Activated naive CD4-positive, alpha-beta T cell treated with anti-CD3 and anti-CD28 coated beads, Interleukin-2, amount 50 U/mL, for 72 hours (primary cell): ENCODE results near the gene NTNG1. TPM values are rescaled to one million over a fixed set of nuclear protein-coding genes. Genes with fewer than 3 reads are reported as not detected.

Experiments used
- ATAC-seq, 2 donors: fragments of 150-1000 bp; cut with Tn5 transposase; 2 replicates each; pipeline ENCODE4 v1.10.0; 2021; ENCODE audit warnings: mild to moderate bottlenecking in 2 of 2, moderate library complexity in 2 of 2
- DNase-seq, 2 donors: peaks; one replicate each; pipeline ENCODE4 v3.0.0; 2021 to 2022; ENCODE audit warnings: low spot score in 2 of 2
- H3K27ac Mint-ChIP-seq, 2 donors: one replicate each; pipeline ENCODE4 v1.8.0; 2022; ENCODE audit warnings: mild to moderate bottlenecking in 2 of 2, mixed read lengths in 2 of 2
- H3K36me3 Mint-ChIP-seq, 2 donors: one replicate each; pipeline ENCODE4 v1.8.0; 2022; ENCODE audit warnings: mixed read lengths in 2 of 2
- H3K9me3 Mint-ChIP-seq, 2 donors: one replicate each; pipeline ENCODE4 v1.8.0; 2022; ENCODE audit warnings: mixed read lengths in 2 of 2
- total RNA-seq, 2 donors: library from RNA; stranded (reverse); gene quantifications; one replicate each; pipeline ENCODE4 v1.2.3, GENCODE V29; 2022

Gene NTNG1
- total RNA-seq, 2 donors from 2014 or later = 0.25 TPM; not detected in 1

- H3K27ac Mint-ChIP-seq = no peak overlapping the region
- H3K36me3 Mint-ChIP-seq = no peaks in the 10 kb centered on the region
- H3K9me3 Mint-ChIP-seq = no peaks in the 10 kb centered on the region
- ATAC-seq (no peak), DNase-seq (no peak)
Observed at GRCh38 chr1:107318932-107319331, 178.1 kb downstream of the NTNG1 start.

GRCh38 chr1:107323784-107324183 lies 182.9 kb downstream of the NTNG1 start:
- DNase-seq = no peak
- Mint-ChIP-seq H3K9me3 (no peaks in the 10 kb centered on the region), H3K36me3 (no peaks in the 10 kb centered on the region), H3K27ac (no peak overlapping the region)
- no peak for ATAC-seq

- Mint-ChIP-seq H3K27ac (no peak overlapping the region), H3K9me3 (no peaks in the 10 kb centered on the region), H3K36me3 (no peaks in the 10 kb centered on the region)
- no peak for DNase-seq
- no peak for ATAC-seq
Observed at GRCh38 chr1:107326824-107327445, 186.1 kb downstream of the NTNG1 start.

GRCh38 chr1:107327446-107327845 lies 186.6 kb downstream of the NTNG1 start:
- Mint-ChIP-seq H3K27ac (no peak overlapping the region), H3K9me3 (no peaks in the 10 kb centered on the region), H3K36me3 (no peaks in the 10 kb centered on the region)
- no peak for ATAC-seq
- DNase-seq = no peak

GRCh38 chr1:107328087-107328486 lies 187.2 kb downstream of the NTNG1 start:
- Mint-ChIP-seq H3K9me3 (no peaks in the 10 kb centered on the region), H3K27ac (no peak overlapping the region), H3K36me3 (no peaks in the 10 kb centered on the region)
- ATAC-seq (no peak), DNase-seq (no peak)

GRCh38 chr1:107339775-107340174 lies 198.9 kb downstream of the NTNG1 start:
- no peak for DNase-seq
- ATAC-seq = no peak
- Mint-ChIP-seq H3K27ac (no peak overlapping the region), H3K9me3 (no peaks in the 10 kb centered on the region), H3K36me3 (no peaks in the 10 kb centered on the region)

GRCh38 chr1:107342316-107342715 lies 201.5 kb downstream of the NTNG1 start:
- H3K36me3 Mint-ChIP-seq = no peaks in the 10 kb centered on the region
- no peak for ATAC-seq
- no peak for DNase-seq
- no peaks in the 10 kb centered on the region for H3K9me3 Mint-ChIP-seq
- no peak overlapping the region for H3K27ac Mint-ChIP-seq

- H3K36me3 Mint-ChIP-seq = no peaks in the 10 kb centered on the region
- ATAC-seq (no peak), DNase-seq (no peak)
- no peak overlapping the region for H3K27ac Mint-ChIP-seq
- H3K9me3 Mint-ChIP-seq = no peaks in the 10 kb centered on the region
Observed at GRCh38 chr1:107342768-107343167, 201.9 kb downstream of the NTNG1 start.

GRCh38 chr1:107343601-107344000 lies 202.8 kb downstream of the NTNG1 start:
- DNase-seq = no peak
- no peaks in the 10 kb centered on the region for H3K36me3 Mint-ChIP-seq
- H3K9me3 Mint-ChIP-seq = no peaks in the 10 kb centered on the region
- no peak for ATAC-seq
- no peak overlapping the region for H3K27ac Mint-ChIP-seq

GRCh38 chr1:107344268-107344760 lies 203.5 kb downstream of the NTNG1 start:
- H3K36me3 Mint-ChIP-seq = no peaks in the 10 kb centered on the region
- no peak overlapping the region for H3K27ac Mint-ChIP-seq
- ATAC-seq = no peak
- no peaks in the 10 kb centered on the region for H3K9me3 Mint-ChIP-seq
- DNase-seq = no peak

- H3K9me3 Mint-ChIP-seq = no peaks in the 10 kb centered on the region
- no peaks in the 10 kb centered on the region for H3K36me3 Mint-ChIP-seq
- H3K27ac Mint-ChIP-seq = no peak overlapping the region
- ATAC-seq (no peak), DNase-seq (no peak)
Observed at GRCh38 chr1:107344836-107345235, 204.0 kb downstream of the NTNG1 start.

GRCh38 chr1:107352850-107353249 lies 212.0 kb downstream of the NTNG1 start:
- DNase-seq = no peak
- no peaks in the 10 kb centered on the region for H3K36me3 Mint-ChIP-seq
- ATAC-seq = no peak
- no peak overlapping the region for H3K27ac Mint-ChIP-seq
- H3K9me3 Mint-ChIP-seq = peaks cover 0 to 3% of the 10 kb centered on the region in 2 donors

- DNase-seq (no peak), ATAC-seq (no peak)
- H3K27ac Mint-ChIP-seq = no peak overlapping the region
- H3K9me3 Mint-ChIP-seq = peaks cover 0 to 3% of the 10 kb centered on the region in 2 donors
- H3K36me3 Mint-ChIP-seq = no peaks in the 10 kb centered on the region
Observed at GRCh38 chr1:107357376-107357775, 216.5 kb downstream of the NTNG1 start.

GRCh38 chr1:107358619-107359327 lies 217.9 kb downstream of the NTNG1 start:
- DNase-seq (no peak), ATAC-seq (no peak)
- peaks cover 0 to 3% of the 10 kb centered on the region in 2 donors for H3K9me3 Mint-ChIP-seq

GRCh38 chr1:107359472-107360241 lies 218.8 kb downstream of the NTNG1 start:
- Mint-ChIP-seq H3K36me3 (no peaks in the 10 kb centered on the region), H3K9me3 (peaks cover 0 to 2% of the 10 kb centered on the region in 2 donors), H3K27ac (no peak overlapping the region)
- ATAC-seq = no peak
- no peak for DNase-seq

More at GRCh38 chr1:107358619-107359327, 217.9 kb downstream of the NTNG1 start:
- no peaks in the 10 kb centered on the region for H3K36me3 Mint-ChIP-seq
- H3K27ac Mint-ChIP-seq = no peak overlapping the region

- Mint-ChIP-seq H3K36me3 (no peaks in the 10 kb centered on the region), H3K27ac (no peak overlapping the region), H3K9me3 (no peaks in the 10 kb centered on the region)
- no peak for ATAC-seq
- no peak for DNase-seq
Observed at GRCh38 chr1:107362468-107363140, 221.8 kb downstream of the NTNG1 start.

- H3K9me3 Mint-ChIP-seq = no peaks in the 10 kb centered on the region
- DNase-seq (no peak), ATAC-seq (no peak)
- no peak overlapping the region for H3K27ac Mint-ChIP-seq
- no peaks in the 10 kb centered on the region for H3K36me3 Mint-ChIP-seq
Observed at GRCh38 chr1:107363154-107363553, 222.3 kb downstream of the NTNG1 start.
